Retinal pigment epithelial cell (primary cell): ENCODE measurements around the gene EBF4.

Experiments
- DNase-seq: peaks from one replicate; pipeline ENCODE4 v3.0.0-alpha.2; 2010; ENCODE audit warnings: low read depth
- H3K4me3 ChIP-seq: 2 replicates; pipeline ENCODE4 v1.5.1; 2011; ENCODE audit warnings: mild to moderate bottlenecking, low read length, control low read depth, moderate library complexity
- CTCF ChIP-seq: conservative IDR thresholded peaks from 2 replicates; pipeline ENCODE4 v1.5.1; 2011; ENCODE audit warnings: low read depth, low read length, control low read depth, inconsistent platforms

EBF4 gene

GRCh38 chr20:2809690-2810089, 117.1 kb downstream of the EBF4 start:
- TF ChIP-seq CTCF = no peak

More at GRCh38 chr20:2809690-2810089, 117.1 kb downstream of the EBF4 start:
- H3K4me3 ChIP-seq = no peak overlapping the region
- no peak for DNase-seq
